ENCODE measurements around the gene ZC3H11A. TPM values are rescaled to one million over a fixed set of nuclear protein-coding genes. Genes with fewer than 3 reads are reported as not detected.
"Not testable (repeated sequence)": the region's sequence is repeated elsewhere in the genome, so short reads cannot be mapped to it uniquely, and the experiment has no call there.

ZC3H11A gene
- total and polyA plus RNA-seq, 2 donors (not counting 3 experiments of a cell fraction or from before 2014, with no cell fraction given): 36.8 to 72.6 TPM

DNA sequence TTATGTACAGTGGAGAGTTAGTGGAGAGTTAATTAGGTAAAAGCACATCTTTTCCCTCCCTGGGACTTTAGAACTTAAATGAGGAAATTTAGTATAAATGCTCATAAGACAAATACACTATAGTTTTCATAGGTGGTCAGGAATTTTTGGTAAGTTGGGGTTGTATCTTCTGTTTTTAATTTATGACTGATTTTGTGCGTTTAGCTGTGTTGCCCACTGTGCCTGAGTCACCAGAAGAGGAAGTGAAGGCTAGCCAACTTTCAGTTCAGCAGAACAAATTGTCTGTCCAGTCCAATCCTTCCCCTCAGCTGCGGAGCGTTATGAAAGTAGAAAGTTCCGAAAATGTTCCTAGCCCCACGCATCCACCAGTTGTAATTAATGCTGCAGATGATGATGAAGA lies 33.8 kb downstream of the ZC3H11A start:
- BruUV-seq (replicated peaks); POLR2A ChIA-PET; H3K4me3 ChIP-seq (replicated peaks in 1 of 3; ENCODE audit: insufficient read depth in 1 of 3, low read depth in 1 of 3, low read length in 3 of 3); H4K20me1 ChIP-seq (replicated peaks; ENCODE audit: control insufficient read depth, extremely low read depth, insufficient read depth, low read length); intact Hi-C loops (cut with micrococcal nuclease); H3K9me1 ChIP-seq (replicated peaks; ENCODE audit: control insufficient read depth, extremely low read depth, insufficient read depth, low read length); H2AFZ ChIP-seq (ENCODE audit: low read depth, low read length); H3K9me3 ChIP-seq (replicated peaks; ENCODE audit: control insufficient read depth, insufficient read depth, low read length); dilution Hi-C loops (cut with MboI; ENCODE audit: extremely low pct_ligation_motif_present, low sequenced_read_pairs); H3K27me3 ChIP-seq (ENCODE audit: control insufficient read depth in 2 of 2, insufficient read depth in 2 of 2, low read length in 2 of 2): not testable (repeated sequence)
- peaks cover 10 to 22% of the 10 kb centered on the region in 2 experiments for H3K36me3 ChIP-seq (ENCODE audit: control insufficient read depth in 2 of 2, extremely low read depth in 1 of 2, insufficient read depth in 2 of 2, low read length in 2 of 2)
- peaks cover 19% of the 10 kb centered on the region for H3K79me2 ChIP-seq (ENCODE audit: control insufficient read depth, insufficient read depth, low read length)
- peak; percentile 61 for FAIRE-seq
- H3K4me1 ChIP-seq (ENCODE audit: control insufficient read depth, extremely low read depth, insufficient read depth, low read length): peaks cover 18% of the 10 kb centered on the region
- H3K4me2 ChIP-seq (ENCODE audit: insufficient read depth, low read length): peak overlapping the region; percentile 67
- peak; percentile 59 for TF ChIP-seq FOS (IDR thresholded peaks at IDR 0.05; ENCODE audit: borderline replicate concordance, insufficient read depth, low read length)
- peak; percentile 4 for TF ChIP-seq JUN (IDR thresholded peaks at IDR 0.05; ENCODE audit: borderline replicate concordance, insufficient read depth, insufficient read length, low read depth)
- peak; percentile 70 for DNase-seq (ENCODE audit: low read depth, low spot score)
- CTCF ChIA-PET: interaction anchor here (1.0 kb wide), 1 partner anchor 300 kb away, joined by 3 read pairs; no protein-coding TSS in a partner anchor
- H3K27ac ChIP-seq (ENCODE audit: insufficient read depth, low read depth, low read length): peak overlapping the region; percentile 53
- H3K9ac ChIP-seq (replicated peaks; ENCODE audit: extremely low read depth, insufficient read depth, low read length): peak overlapping the region; percentile 13

DNA sequence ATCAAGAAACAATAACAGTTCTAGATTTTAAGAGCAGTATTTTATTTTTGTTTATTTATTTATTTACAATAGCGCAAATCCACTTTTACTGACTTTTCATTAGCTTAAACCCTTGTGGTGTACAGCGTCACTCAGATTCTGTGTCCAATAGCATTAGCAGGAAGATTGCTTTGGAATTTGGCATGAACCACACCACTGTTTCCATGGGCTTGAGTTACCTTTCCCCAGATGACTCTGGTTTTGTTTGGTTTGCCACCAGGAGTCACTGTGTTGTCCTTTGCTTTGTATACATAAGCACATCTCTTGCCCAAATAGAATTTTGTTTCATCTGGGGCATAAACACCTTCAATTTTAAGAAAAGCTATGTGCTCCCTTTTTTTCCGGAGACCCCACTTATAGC lies 40.1 kb downstream of the ZC3H11A start:
- Histone ChIP-seq H3K9me1 (replicated peaks; ENCODE audit: control insufficient read depth, extremely low read depth, insufficient read depth, low read length) (no peaks in the 10 kb centered on the region), H3K4me3 (replicated peaks in 1 of 3; ENCODE audit: insufficient read depth in 1 of 3, low read depth in 1 of 3, low read length in 3 of 3) (no peak overlapping the region), H3K9me3 (replicated peaks; ENCODE audit: control insufficient read depth, insufficient read depth, low read length) (no peaks in the 10 kb centered on the region), H3K79me2 (ENCODE audit: control insufficient read depth, insufficient read depth, low read length) (no peaks in the 10 kb centered on the region), H4K20me1 (replicated peaks; ENCODE audit: control insufficient read depth, extremely low read depth, insufficient read depth, low read length) (no peaks in the 10 kb centered on the region), H3K36me3 (ENCODE audit: control insufficient read depth in 2 of 2, extremely low read depth in 1 of 2, insufficient read depth in 2 of 2, low read length in 2 of 2) (peaks cover 15 to 25% of the 10 kb centered on the region in 2 experiments), H3K27ac (ENCODE audit: insufficient read depth, low read depth, low read length) (no peak overlapping the region), H3K4me1 (ENCODE audit: control insufficient read depth, extremely low read depth, insufficient read depth, low read length) (no peaks in the 10 kb centered on the region), H3K9ac (replicated peaks; ENCODE audit: extremely low read depth, insufficient read depth, low read length) (no peak overlapping the region), H3K4me2 (ENCODE audit: insufficient read depth, low read length) (no peak overlapping the region), H2AFZ (ENCODE audit: low read depth, low read length) (no peak overlapping the region), H3K27me3 (ENCODE audit: control insufficient read depth in 2 of 2, insufficient read depth in 2 of 2, low read length in 2 of 2) (no peaks in the 10 kb centered on the region)
- BruUV-seq (replicated peaks): no TSS peak
- FAIRE-seq: no peak
- dilution Hi-C loops (cut with MboI; ENCODE audit: extremely low pct_ligation_motif_present, low sequenced_read_pairs): no loop called here
- TF ChIP-seq GATA2 (IDR thresholded peaks at IDR 0.05; ENCODE audit: insufficient read depth, insufficient read length, low read depth, low read length) (no peak), FOS (IDR thresholded peaks at IDR 0.05; ENCODE audit: borderline replicate concordance, insufficient read depth, low read length) (no peak), EZH2 (IDR thresholded peaks at IDR 0.05; ENCODE audit: borderline replicate concordance, low read depth, low read length, severe bottlenecking) (no peak), POLR2A (IDR thresholded peaks at IDR 0.05; ENCODE audit: low read depth, low read length) (no peak), MYC (IDR thresholded peaks at IDR 0.05; ENCODE audit: low read depth, low read length) (no peak), JUN (IDR thresholded peaks at IDR 0.05; ENCODE audit: borderline replicate concordance, insufficient read depth, insufficient read length, low read depth) (no peak), POLR2AphosphoS5 (IDR thresholded peaks at IDR 0.05; ENCODE audit: insufficient read depth, low read depth, low read length) (no peak)
- TF ChIP-seq, protein P1, sequence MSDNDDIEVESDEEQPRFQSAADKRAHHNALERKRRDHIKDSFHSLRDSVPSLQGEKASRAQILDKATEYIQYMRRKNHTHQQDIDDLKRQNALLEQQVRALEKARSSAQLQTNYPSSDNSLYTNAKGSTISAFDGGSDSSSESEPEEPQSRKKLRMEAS (IDR thresholded peaks at IDR 0.05; ENCODE audit: insufficient read depth, insufficient read length): no peak
- TF ChIP-seq, protein P2, sequence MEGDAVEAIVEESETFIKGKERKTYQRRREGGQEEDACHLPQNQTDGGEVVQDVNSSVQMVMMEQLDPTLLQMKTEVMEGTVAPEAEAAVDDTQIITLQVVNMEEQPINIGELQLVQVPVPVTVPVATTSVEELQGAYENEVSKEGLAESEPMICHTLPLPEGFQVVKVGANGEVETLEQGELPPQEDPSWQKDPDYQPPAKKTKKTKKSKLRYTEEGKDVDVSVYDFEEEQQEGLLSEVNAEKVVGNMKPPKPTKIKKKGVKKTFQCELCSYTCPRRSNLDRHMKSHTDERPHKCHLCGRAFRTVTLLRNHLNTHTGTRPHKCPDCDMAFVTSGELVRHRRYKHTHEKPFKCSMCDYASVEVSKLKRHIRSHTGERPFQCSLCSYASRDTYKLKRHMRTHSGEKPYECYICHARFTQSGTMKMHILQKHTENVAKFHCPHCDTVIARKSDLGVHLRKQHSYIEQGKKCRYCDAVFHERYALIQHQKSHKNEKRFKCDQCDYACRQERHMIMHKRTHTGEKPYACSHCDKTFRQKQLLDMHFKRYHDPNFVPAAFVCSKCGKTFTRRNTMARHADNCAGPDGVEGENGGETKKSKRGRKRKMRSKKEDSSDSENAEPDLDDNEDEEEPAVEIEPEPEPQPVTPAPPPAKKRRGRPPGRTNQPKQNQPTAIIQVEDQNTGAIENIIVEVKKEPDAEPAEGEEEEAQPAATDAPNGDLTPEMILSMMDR (IDR thresholded peaks at IDR 0.05; ENCODE audit: extremely low read depth in 1 of 2, insufficient read depth in 1 of 2, low read depth in 1 of 2, low read length in 2 of 2): no peak
- ChIA-PET POLR2A (interaction anchor here (0.6 kb wide), 1 partner anchor 11 kb away, joined by 4 read pairs; no protein-coding TSS in a partner anchor), CTCF (interaction anchor here (1.5 kb wide), 1 partner anchor 11 kb away, joined by 5 read pairs; no protein-coding TSS in a partner anchor)
- intact Hi-C loops (cut with micrococcal nuclease): no loop called here
- no peak for DNase-seq (ENCODE audit: low read depth, low spot score)

Data from endothelial cell of umbilical vein (primary cell).